ENCODE results near the gene HOXA7. TPM values are rescaled to one million over a fixed set of nuclear protein-coding genes. Genes with fewer than 3 reads are reported as not detected.
A peak's percentile ranks its signal among the peaks of the same experiment; 100 is the strongest.

HOXA7 gene
- total RNA-seq, 1 donor = 3.6 TPM

GRCh38 chr7:27189997-27190748, 33.7 kb upstream of the HOXA7 start:
- Histone ChIP-seq H3K36me3 (ENCODE audit: insufficient read depth, low read length) (no peaks in the 10 kb centered on the region), H3K27ac (ENCODE audit: low read depth, low read length) (peak overlapping the region; percentile 95), H3K9me3 (ENCODE audit: low read depth, low read length) (no peaks in the 10 kb centered on the region), H3K4me2 (ENCODE audit: insufficient read depth, low read length) (peak overlapping the region; percentile 96), H3K79me2 (ENCODE audit: insufficient read depth, low read length) (peaks cover 98% of the 10 kb centered on the region), H4K20me1 (ENCODE audit: insufficient read depth, low read length) (no peaks in the 10 kb centered on the region), H3K4me3 (ENCODE audit: insufficient read depth, low read length) (peak overlapping the region; percentile 92), H2AFZ (ENCODE audit: low read length) (no peak overlapping the region), H3K4me1 (ENCODE audit: insufficient read depth, low read length) (peaks cover 72% of the 10 kb centered on the region), H3K27me3 (ENCODE audit: insufficient read depth, low read length) (no peaks in the 10 kb centered on the region)
- TF ChIP-seq, protein P1, sequence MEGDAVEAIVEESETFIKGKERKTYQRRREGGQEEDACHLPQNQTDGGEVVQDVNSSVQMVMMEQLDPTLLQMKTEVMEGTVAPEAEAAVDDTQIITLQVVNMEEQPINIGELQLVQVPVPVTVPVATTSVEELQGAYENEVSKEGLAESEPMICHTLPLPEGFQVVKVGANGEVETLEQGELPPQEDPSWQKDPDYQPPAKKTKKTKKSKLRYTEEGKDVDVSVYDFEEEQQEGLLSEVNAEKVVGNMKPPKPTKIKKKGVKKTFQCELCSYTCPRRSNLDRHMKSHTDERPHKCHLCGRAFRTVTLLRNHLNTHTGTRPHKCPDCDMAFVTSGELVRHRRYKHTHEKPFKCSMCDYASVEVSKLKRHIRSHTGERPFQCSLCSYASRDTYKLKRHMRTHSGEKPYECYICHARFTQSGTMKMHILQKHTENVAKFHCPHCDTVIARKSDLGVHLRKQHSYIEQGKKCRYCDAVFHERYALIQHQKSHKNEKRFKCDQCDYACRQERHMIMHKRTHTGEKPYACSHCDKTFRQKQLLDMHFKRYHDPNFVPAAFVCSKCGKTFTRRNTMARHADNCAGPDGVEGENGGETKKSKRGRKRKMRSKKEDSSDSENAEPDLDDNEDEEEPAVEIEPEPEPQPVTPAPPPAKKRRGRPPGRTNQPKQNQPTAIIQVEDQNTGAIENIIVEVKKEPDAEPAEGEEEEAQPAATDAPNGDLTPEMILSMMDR (IDR thresholded peaks at IDR 0.05; ENCODE audit: extremely low read depth, low read depth, low read length) = no peak
- no peak for DNase-seq (ENCODE audit: insufficient read length, low spot score, missing footprints)

- H2AFZ ChIP-seq (ENCODE audit: low read length) = no peak overlapping the region
- no peaks in the 10 kb centered on the region for H3K27me3 ChIP-seq (ENCODE audit: insufficient read depth, low read length)
- H3K4me2 ChIP-seq (ENCODE audit: insufficient read depth, low read length) = peak overlapping the region; percentile 96
- no peaks in the 10 kb centered on the region for H4K20me1 ChIP-seq (ENCODE audit: insufficient read depth, low read length)
- TF ChIP-seq, protein P1 (IDR thresholded peaks at IDR 0.05; ENCODE audit: extremely low read depth, low read depth, low read length) = no peak
- H3K27ac ChIP-seq (ENCODE audit: low read depth, low read length) = peak overlapping the region; percentile 95
- peaks cover 96% of the 10 kb centered on the region for H3K79me2 ChIP-seq (ENCODE audit: insufficient read depth, low read length)
- peak overlapping the region; percentile 92 for H3K4me3 ChIP-seq (ENCODE audit: insufficient read depth, low read length)
- H3K9me3 ChIP-seq (ENCODE audit: low read depth, low read length) = no peaks in the 10 kb centered on the region
- H3K4me1 ChIP-seq (ENCODE audit: insufficient read depth, low read length) = peaks cover 65% of the 10 kb centered on the region
- no peaks in the 10 kb centered on the region for H3K36me3 ChIP-seq (ENCODE audit: insufficient read depth, low read length)
- no peak for DNase-seq (ENCODE audit: insufficient read length, low spot score, missing footprints)
These were observed 33.0 kb upstream of the HOXA7 start for GRCh38 chr7:27189295-27189996.

- Histone ChIP-seq H3K36me3 (ENCODE audit: insufficient read depth, low read length) (no peaks in the 10 kb centered on the region), H2AFZ (ENCODE audit: low read length) (peak overlapping the region; percentile 46), H3K9me3 (ENCODE audit: low read depth, low read length) (no peaks in the 10 kb centered on the region), H4K20me1 (ENCODE audit: insufficient read depth, low read length) (no peaks in the 10 kb centered on the region), H3K79me2 (ENCODE audit: insufficient read depth, low read length) (peaks cover 96% of the 10 kb centered on the region), H3K4me1 (ENCODE audit: insufficient read depth, low read length) (peaks cover 59% of the 10 kb centered on the region), H3K27me3 (ENCODE audit: insufficient read depth, low read length) (no peaks in the 10 kb centered on the region), H3K4me3 (ENCODE audit: insufficient read depth, low read length) (peak overlapping the region; percentile 92), H3K27ac (ENCODE audit: low read depth, low read length) (peak overlapping the region; percentile 95), H3K4me2 (ENCODE audit: insufficient read depth, low read length) (peak overlapping the region; percentile 96)
- DNase-seq (ENCODE audit: insufficient read length, low spot score, missing footprints) = peak; percentile 94
- TF ChIP-seq, protein P1 (IDR thresholded peaks at IDR 0.05; ENCODE audit: extremely low read depth, low read depth, low read length) = no peak
These were observed 32.2 kb upstream of the HOXA7 start for GRCh38 chr7:27188386-27189294.
